ENCODE data around the gene MT1H. TPM values are rescaled to one million over a fixed set of nuclear protein-coding genes. Genes with fewer than 3 reads are reported as not detected.
A peak's percentile ranks its signal among the peaks of the same experiment; 100 is the strongest.

The MT1H gene
- total RNA-seq, 4 donors from 2014 or later, result 45.4 to 179 (median 62.8) TPM; not detected in 1

- Histone ChIP-seq H3K36me3 (no peaks in the 10 kb centered on the region), H3K4me3 (replicated peaks in 1 of 3) (no peak overlapping the region), H3K27ac (no peak overlapping the region), H3K9me3 (no peaks in the 10 kb centered on the region), H3K27me3 (peaks cover 4% of the 10 kb centered on the region), H3K4me1 (peaks cover 4 to 20% of the 10 kb centered on the region in 2 donors)
- TF ChIP-seq CTCF (IDR thresholded peaks at IDR 0.05) (no peak), POLR2A (IDR thresholded peaks at IDR 0.05) (no peak)
- no peak for DNase-seq
- 71 to 85% methylated on average over 9 of the region's 9 CpGs for WGBS, 2 donors
- intact Hi-C loops (cut with DNase I), result no loop called here
Measured at GRCh38 chr16:56636616-56637413, 32.8 kb upstream of the MT1H start.

GRCh38 chr16:56637814-56638750 is 31.5 kb upstream of the MT1H start, which contains the start of gene MT1A:
Gene MT1A, plus strand, starts transcription at chr16:56638666. Its CDS starts 73 bp downstream, at chr16:56638739.
- DNase-seq, result peak; percentile 76 to 78
- H3K36me3 ChIP-seq, result no peaks in the 10 kb centered on the region
- TF ChIP-seq CTCF (IDR thresholded peaks at IDR 0.05) (peak in 1 of 6 experiments; percentile 1), POLR2A (IDR thresholded peaks at IDR 0.05) (peak in 1 of 2 donors; percentile 73)
- intact Hi-C loops (cut with DNase I), result no loop called here
- H3K27ac ChIP-seq, result peak within 1 kb of the TSS; percentile 26 to 61 (median 43)
- peaks cover 4% of the 10 kb centered on the region for H3K27me3 ChIP-seq
- peak within 1 kb of the TSS in 2 of 3 donors; percentile 27 to 40 for H3K4me3 ChIP-seq (replicated peaks in 1 of 3)
- H3K9me3 ChIP-seq, result no peaks in the 10 kb centered on the region
- peaks cover 4 to 20% of the 10 kb centered on the region in 2 donors for H3K4me1 ChIP-seq
- WGBS, 2 donors, result 12 to 23% methylated on average over 42 to 58 of the region's 68 CpGs

- Histone ChIP-seq H3K4me3 (replicated peaks in 1 of 3) (no peak overlapping the region), H3K27ac (no peak overlapping the region), H3K9me3 (no peaks in the 10 kb centered on the region), H3K36me3 (no peaks in the 10 kb centered on the region), H3K27me3 (peaks cover 4% of the 10 kb centered on the region), H3K4me1 (peaks cover 11 to 30% of the 10 kb centered on the region in 2 donors)
- 65 to 67% methylated on average over 1 of the region's 1 CpG for WGBS, 2 donors
- no peak for TF ChIP-seq CTCF (IDR thresholded peaks at IDR 0.05)
- no peak for TF ChIP-seq POLR2A (IDR thresholded peaks at IDR 0.05)
- no peak for DNase-seq
- intact Hi-C loops (cut with DNase I), result no loop called here
Measured at GRCh38 chr16:56639045-56639444, 30.6 kb upstream of the MT1H start.

- Histone ChIP-seq H3K4me1 (peaks cover 11 to 33% of the 10 kb centered on the region in 2 donors), H3K36me3 (no peaks in the 10 kb centered on the region), H3K9me3 (no peaks in the 10 kb centered on the region), H3K27ac (no peak overlapping the region), H3K4me3 (replicated peaks in 1 of 3) (no peak overlapping the region), H3K27me3 (peaks cover 4% of the 10 kb centered on the region)
- intact Hi-C loops (cut with DNase I), result no loop called here
- WGBS, 2 donors, result 92 to 97% methylated on average over 1 of the region's 1 CpG
- TF ChIP-seq CTCF (IDR thresholded peaks at IDR 0.05) (no peak), POLR2A (IDR thresholded peaks at IDR 0.05) (no peak)
- DNase-seq, result no peak
Measured at GRCh38 chr16:56640076-56640475, 29.5 kb upstream of the MT1H start.
